OCI-LY1 (cell line): ENCODE measurements around the gene BCKDHB.

ENCODE experiments used
- EZH2 ChIP-seq: fragments of 200-600 bp; sonication (generic), shearing (Covaris generic); IDR thresholded peaks from 2 replicates; pipeline ENCODE4 v1.8.0; 2017; ENCODE audit warnings: borderline replicate concordance, mixed run types, mild to moderate bottlenecking, antibody characterized with exemption, low read length, moderate library complexity, mixed read lengths
- TF ChIP-seq, protein P1 (sequence below): fragments of 200-600 bp; sonication (generic), shearing (Covaris generic); IDR thresholded peaks from 2 replicates; pipeline ENCODE4 v1.5.1; 2017; ENCODE audit warnings: mild to moderate bottlenecking, antibody characterized with exemption, low read length, moderate library complexity, mixed read lengths

DNA sequence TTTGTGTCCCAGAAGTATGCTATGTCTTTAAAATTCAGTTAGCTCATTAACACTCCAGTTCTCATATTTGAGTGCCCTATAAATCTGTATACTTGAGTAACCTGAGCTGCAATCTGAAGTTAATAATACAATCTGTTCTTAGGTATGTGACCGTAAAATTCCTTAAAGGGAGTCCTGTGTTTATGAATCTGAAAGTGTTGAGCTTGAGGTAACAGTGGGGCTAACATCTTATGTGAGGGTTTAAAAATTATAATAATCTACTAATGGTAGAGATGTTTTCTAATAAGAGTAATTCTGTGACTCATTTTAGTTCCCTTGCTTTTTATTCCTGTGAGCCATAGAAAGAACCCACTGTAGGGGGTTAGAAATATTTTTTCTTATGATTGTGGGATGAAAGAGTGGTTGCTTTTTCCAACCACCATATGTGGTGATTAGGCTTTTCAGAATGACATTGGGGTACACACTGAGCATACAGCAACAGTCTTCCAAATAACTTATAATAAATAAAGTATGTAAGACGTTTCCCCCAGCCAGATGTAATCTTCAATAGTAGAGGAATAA lies 121.2 kb downstream of the BCKDHB start:
- TF ChIP-seq, protein P1, sequence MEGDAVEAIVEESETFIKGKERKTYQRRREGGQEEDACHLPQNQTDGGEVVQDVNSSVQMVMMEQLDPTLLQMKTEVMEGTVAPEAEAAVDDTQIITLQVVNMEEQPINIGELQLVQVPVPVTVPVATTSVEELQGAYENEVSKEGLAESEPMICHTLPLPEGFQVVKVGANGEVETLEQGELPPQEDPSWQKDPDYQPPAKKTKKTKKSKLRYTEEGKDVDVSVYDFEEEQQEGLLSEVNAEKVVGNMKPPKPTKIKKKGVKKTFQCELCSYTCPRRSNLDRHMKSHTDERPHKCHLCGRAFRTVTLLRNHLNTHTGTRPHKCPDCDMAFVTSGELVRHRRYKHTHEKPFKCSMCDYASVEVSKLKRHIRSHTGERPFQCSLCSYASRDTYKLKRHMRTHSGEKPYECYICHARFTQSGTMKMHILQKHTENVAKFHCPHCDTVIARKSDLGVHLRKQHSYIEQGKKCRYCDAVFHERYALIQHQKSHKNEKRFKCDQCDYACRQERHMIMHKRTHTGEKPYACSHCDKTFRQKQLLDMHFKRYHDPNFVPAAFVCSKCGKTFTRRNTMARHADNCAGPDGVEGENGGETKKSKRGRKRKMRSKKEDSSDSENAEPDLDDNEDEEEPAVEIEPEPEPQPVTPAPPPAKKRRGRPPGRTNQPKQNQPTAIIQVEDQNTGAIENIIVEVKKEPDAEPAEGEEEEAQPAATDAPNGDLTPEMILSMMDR = no peak
- TF ChIP-seq EZH2 = no peak
